ENCODE data around the gene PCDHB16.
A peak's percentile ranks its signal among the peaks of the same experiment; 100 is the strongest.

The PCDHB16 gene

GRCh38 chr5:141182248-141182647 is at the start of gene PCDHB16:
PCDHB16 (plus strand) TSS chr5:141182387; CDS start chr5:141182560, 173 bp downstream.
- TF ChIP-seq RAD21 (IDR thresholded peaks at IDR 0.05; ENCODE audit: low read depth) (peak; percentile 31; the same call in 1 of the 2 replicates), REST (IDR thresholded peaks at IDR 0.05; ENCODE audit: low read depth) (no peak)

DNA sequence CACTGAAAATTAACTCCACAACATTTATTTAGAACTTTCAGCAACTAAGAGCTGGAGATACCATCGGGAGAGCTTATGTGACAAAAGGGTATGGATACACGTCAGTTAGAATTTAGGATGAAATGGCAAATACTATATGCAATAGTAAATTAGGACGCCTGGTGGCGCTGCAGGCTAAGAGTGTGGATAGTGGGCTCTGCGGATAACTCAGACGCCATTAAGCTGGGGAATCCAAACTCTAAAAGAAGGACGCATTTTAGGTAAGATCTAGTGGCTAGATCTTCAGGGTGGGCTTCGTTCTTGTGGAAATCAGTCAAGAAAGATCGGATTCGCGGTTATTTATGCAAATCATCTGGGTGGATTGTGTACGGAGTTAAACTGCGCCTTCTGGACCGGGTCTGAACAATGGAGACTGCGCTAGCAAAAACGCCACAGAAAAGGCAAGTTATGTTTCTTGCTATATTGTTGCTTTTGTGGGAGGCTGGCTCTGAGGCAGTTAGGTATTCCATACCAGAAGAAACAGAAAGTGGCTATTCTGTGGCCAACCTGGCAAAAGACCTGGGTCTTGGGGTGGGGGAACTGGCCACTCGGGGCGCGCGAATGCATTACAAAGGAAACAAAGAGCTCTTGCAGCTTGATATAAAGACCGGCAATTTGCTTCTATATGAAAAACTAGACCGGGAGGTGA is 47.0 kb upstream of the PCDHB16 start, which contains the start of gene PCDHB5:
PCDHB5 (plus strand) TSS at position 177 of the 688 bp plus-strand sequence; CDS start at position 406, 229 bp downstream.
- TF ChIP-seq TCF12 (IDR thresholded peaks at IDR 0.05; ENCODE audit: low read depth) (no peak), RAD21 (IDR thresholded peaks at IDR 0.05; ENCODE audit: low read depth) (peak; percentile 25; the same call in 1 of the 2 replicates)

- TF ChIP-seq CEBPB (IDR thresholded peaks at IDR 0.05) = no peak
- no peak for TF ChIP-seq YY1 (IDR thresholded peaks at IDR 0.05; ENCODE audit: low read depth)
- no peak for TF ChIP-seq EP300 (IDR thresholded peaks at IDR 0.05; ENCODE audit: borderline replicate concordance)
- TF ChIP-seq RAD21 (IDR thresholded peaks at IDR 0.05; ENCODE audit: low read depth) = no peak
- TF ChIP-seq, protein P1, sequence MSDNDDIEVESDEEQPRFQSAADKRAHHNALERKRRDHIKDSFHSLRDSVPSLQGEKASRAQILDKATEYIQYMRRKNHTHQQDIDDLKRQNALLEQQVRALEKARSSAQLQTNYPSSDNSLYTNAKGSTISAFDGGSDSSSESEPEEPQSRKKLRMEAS (IDR thresholded peaks at IDR 0.05) = no peak
- TF ChIP-seq ZBTB7A (IDR thresholded peaks at IDR 0.05; ENCODE audit: low read depth) = no peak
- TF ChIP-seq CREB1 (IDR thresholded peaks at IDR 0.05; ENCODE audit: low read depth) = no peak
- TF ChIP-seq, protein P2, sequence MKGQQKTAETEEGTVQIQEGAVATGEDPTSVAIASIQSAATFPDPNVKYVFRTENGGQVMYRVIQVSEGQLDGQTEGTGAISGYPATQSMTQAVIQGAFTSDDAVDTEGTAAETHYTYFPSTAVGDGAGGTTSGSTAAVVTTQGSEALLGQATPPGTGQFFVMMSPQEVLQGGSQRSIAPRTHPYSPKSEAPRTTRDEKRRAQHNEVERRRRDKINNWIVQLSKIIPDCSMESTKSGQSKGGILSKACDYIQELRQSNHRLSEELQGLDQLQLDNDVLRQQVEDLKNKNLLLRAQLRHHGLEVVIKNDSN (IDR thresholded peaks at IDR 0.05) = no peak
- no peak for TF ChIP-seq EGR1 (IDR thresholded peaks at IDR 0.05)
- TF ChIP-seq TCF12 (IDR thresholded peaks at IDR 0.05; ENCODE audit: low read depth) = no peak
- no peak for TF ChIP-seq FOXM1 (IDR thresholded peaks at IDR 0.05; ENCODE audit: borderline replicate concordance, low read depth)
- TF ChIP-seq NFIC (IDR thresholded peaks at IDR 0.05) = no peak
These were observed 46.4 kb upstream of the PCDHB16 start for GRCh38 chr5:141135718-141136266.

DNA sequence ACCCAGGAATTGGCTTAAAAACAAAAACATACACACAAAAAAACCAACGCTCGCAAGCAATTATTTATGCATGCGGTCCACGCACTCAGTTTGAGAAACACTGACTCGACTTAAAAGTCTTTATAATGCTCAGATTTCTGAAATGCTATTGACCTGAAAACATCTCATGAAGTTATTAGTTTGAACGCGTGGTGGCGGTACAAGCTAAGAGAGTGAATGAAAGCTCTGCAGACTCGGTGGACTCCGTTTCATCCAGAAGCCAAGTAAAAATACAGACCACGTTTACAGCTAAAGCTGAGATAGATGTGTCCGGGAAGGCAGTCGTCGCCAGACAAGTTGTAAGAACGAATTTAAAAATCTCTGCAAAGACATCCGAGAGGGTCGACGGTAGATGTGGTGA is 32.4 kb upstream of the PCDHB16 start, which contains the start of gene PCDHB6:
PCDHB6 (plus strand) TSS at position 246 of the 400 bp plus-strand sequence. CDS start 201 bp downstream, outside the sequence.
- TF ChIP-seq CEBPB (IDR thresholded peaks at IDR 0.05) (no peak), RAD21 (IDR thresholded peaks at IDR 0.05; ENCODE audit: low read depth) (peak; percentile 17; the same call in 1 of the 2 replicates)

GRCh38 chr5:141150224-141150992 is 31.8 kb upstream of the PCDHB16 start:
- TF ChIP-seq, protein P1 (IDR thresholded peaks at IDR 0.05) = no peak
- TF ChIP-seq, protein P2 (IDR thresholded peaks at IDR 0.05) = no peak

DNA sequence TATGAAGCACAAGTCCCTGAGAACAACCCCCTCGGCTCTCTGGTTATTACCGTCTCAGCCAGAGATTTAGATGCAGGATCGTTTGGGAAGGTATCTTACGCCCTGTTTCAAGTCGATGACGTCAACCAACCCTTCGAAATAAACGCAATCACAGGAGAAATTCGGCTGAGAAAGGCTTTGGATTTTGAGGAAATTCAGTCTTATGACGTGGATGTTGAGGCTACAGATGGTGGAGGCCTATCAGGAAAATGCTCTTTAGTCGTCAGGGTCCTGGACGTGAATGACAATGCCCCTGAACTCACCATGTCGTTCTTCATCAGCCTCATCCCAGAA is 31.2 kb upstream of the PCDHB16 start:
- TF ChIP-seq, protein P1 (IDR thresholded peaks at IDR 0.05) = no peak
- TF ChIP-seq CEBPB (IDR thresholded peaks at IDR 0.05) = no peak
- no peak for TF ChIP-seq TEAD4 (IDR thresholded peaks at IDR 0.05)
- no peak for TF ChIP-seq TCF12 (IDR thresholded peaks at IDR 0.05; ENCODE audit: low read depth)
- no peak for TF ChIP-seq REST (IDR thresholded peaks at IDR 0.05; ENCODE audit: low read depth)
- TF ChIP-seq, protein P2 (IDR thresholded peaks at IDR 0.05) = no peak
- TF ChIP-seq EGR1 (IDR thresholded peaks at IDR 0.05) = no peak
- no peak for TF ChIP-seq EP300 (IDR thresholded peaks at IDR 0.05; ENCODE audit: borderline replicate concordance)
- TF ChIP-seq TAF1 (IDR thresholded peaks at IDR 0.05; ENCODE audit: low read depth) = no peak
- no peak for TF ChIP-seq RAD21 (IDR thresholded peaks at IDR 0.05; ENCODE audit: low read depth)
- no peak for TF ChIP-seq ZBTB7A (IDR thresholded peaks at IDR 0.05; ENCODE audit: low read depth)
- TF ChIP-seq YY1 (IDR thresholded peaks at IDR 0.05; ENCODE audit: low read depth) = no peak
- no peak for TF ChIP-seq CREB1 (IDR thresholded peaks at IDR 0.05; ENCODE audit: low read depth)
- TF ChIP-seq FOXM1 (IDR thresholded peaks at IDR 0.05; ENCODE audit: borderline replicate concordance, low read depth) = no peak
- TF ChIP-seq NFIC (IDR thresholded peaks at IDR 0.05) = no peak

Data from Ishikawa (cell line).